ENCODE data around the gene PTH2R.
"Not testable (repeated sequence)": the region's sequence is repeated elsewhere in the genome, so short reads cannot be mapped to it uniquely, and the experiment has no call there.

Gene PTH2R

GRCh38 chr2:208375491-208376068 is 31.0 kb upstream of the PTH2R start:
- H3K4me3 ChIP-seq (ENCODE audit: low read depth, low read length), result no peak overlapping the region
- no peak for DNase-seq (ENCODE audit: low read depth)
- TF ChIP-seq CTCF (IDR thresholded peaks at IDR 0.05; ENCODE audit: low read depth, low read length, missing control alignments), result no peak

- not testable (repeated sequence) for H3K4me3 ChIP-seq (ENCODE audit: low read depth, low read length)
Observed at GRCh38 chr2:208377344-208377860, 29.2 kb upstream of the PTH2R start.

GRCh38 chr2:208379192-208379591 is 27.4 kb upstream of the PTH2R start:
- no peak for TF ChIP-seq CTCF (IDR thresholded peaks at IDR 0.05; ENCODE audit: low read depth, low read length, missing control alignments)
- no peak for DNase-seq (ENCODE audit: low read depth)
- no peak overlapping the region for H3K4me3 ChIP-seq (ENCODE audit: low read depth, low read length)

More at GRCh38 chr2:208377344-208377860, 29.2 kb upstream of the PTH2R start:
- not testable (repeated sequence) for DNase-seq (ENCODE audit: low read depth)

GRCh38 chr2:208384637-208385036 is 22.0 kb upstream of the PTH2R start:
- no peak for DNase-seq (ENCODE audit: low read depth)
- H3K4me3 ChIP-seq (ENCODE audit: low read depth, low read length), result no peak overlapping the region
- no peak for TF ChIP-seq CTCF (IDR thresholded peaks at IDR 0.05; ENCODE audit: low read depth, low read length, missing control alignments)

- H3K4me3 ChIP-seq (ENCODE audit: low read depth, low read length), result no peak overlapping the region
- no peak for TF ChIP-seq CTCF (IDR thresholded peaks at IDR 0.05; ENCODE audit: low read depth, low read length, missing control alignments)
- DNase-seq (ENCODE audit: low read depth), result no peak
Observed at GRCh38 chr2:208386541-208386940, 20.1 kb upstream of the PTH2R start.

GRCh38 chr2:208389940-208390339 is 16.7 kb upstream of the PTH2R start:
- no peak overlapping the region for H3K4me3 ChIP-seq (ENCODE audit: low read depth, low read length)
- DNase-seq (ENCODE audit: low read depth), result no peak
- TF ChIP-seq CTCF (IDR thresholded peaks at IDR 0.05; ENCODE audit: low read depth, low read length, missing control alignments), result no peak

- no peak for DNase-seq (ENCODE audit: low read depth)
- no peak for TF ChIP-seq CTCF (IDR thresholded peaks at IDR 0.05; ENCODE audit: low read depth, low read length, missing control alignments)
- H3K4me3 ChIP-seq (ENCODE audit: low read depth, low read length), result no peak overlapping the region
Observed at GRCh38 chr2:208392300-208392699, 14.3 kb upstream of the PTH2R start.

- not testable (repeated sequence) for DNase-seq (ENCODE audit: low read depth)
Observed at GRCh38 chr2:208396796-208397195, 9.8 kb upstream of the PTH2R start.

More at GRCh38 chr2:208396796-208397195, 9.8 kb upstream of the PTH2R start:
- H3K4me3 ChIP-seq (ENCODE audit: low read depth, low read length), result not testable (repeated sequence)
